Neural progenitor cell (in vitro differentiated cells): ENCODE measurements around the gene PLA2G6.

Source experiments
- CTCF ChIP-seq: fragments of 200-600 bp; sonication (generic); IDR thresholded peaks from 2 replicates; pipeline ENCODE4 v1.5.1; 2017; ENCODE audit warnings: antibody characterized with exemption, mild to moderate bottlenecking
- EZH2 ChIP-seq: fragments of 200-600 bp; sonication (generic); IDR thresholded peaks from 2 replicates; pipeline ENCODE4 v1.6.1; 2017; ENCODE audit warnings: antibody characterized with exemption, mild to moderate bottlenecking, moderate library complexity

GRCh38 chr22:38220653-38221386 is 39.2 kb upstream of the PLA2G6 start:
- TF ChIP-seq CTCF (no peak), EZH2 (no peak)
